Smooth muscle cell (in vitro differentiated cells): Measurements from ENCODE around the gene JSRP1. TPM values are rescaled to one million over a fixed set of nuclear protein-coding genes. Genes with fewer than 3 reads are reported as not detected.
A peak's percentile ranks its signal among the peaks of the same experiment; 100 is the strongest.

Source experiments
- DNase-seq: peaks from one replicate; lab custom pipeline; 2025; ENCODE audit not compliant: unreplicated experiment; lab: John Stamatoyannopoulos, UW
- H2AFZ ChIP-seq: fragments of 200-600 bp; sonication (generic); 2 replicates; pipeline ENCODE4 v1.6.0; 2016; ENCODE audit warnings: antibody characterized with exemption, low read depth, mild to moderate bottlenecking
- H3F3A ChIP-seq: fragments of 200-600 bp; sonication (generic); 2 replicates; pipeline ENCODE4 v1.6.0; 2017; ENCODE audit warnings: antibody characterized with exemption, low read depth
- H3K27ac ChIP-seq: fragments of 200-600 bp; sonication (generic); 2 replicates; pipeline ENCODE4 v1.5.1; 2016; ENCODE audit warnings: low read depth, mild to moderate bottlenecking
- H3K27me3 ChIP-seq: fragments of 200-600 bp; sonication (generic); 2 replicates; pipeline ENCODE4 v1.6.1; 2016; ENCODE audit warnings: low read depth, mild to moderate bottlenecking
- H3K36me3 ChIP-seq: fragments of 200-600 bp; sonication (generic); 2 replicates; pipeline ENCODE4 v1.5.1; 2016; ENCODE audit warnings: low read depth
- H3K4me1 ChIP-seq: fragments of 200-600 bp; sonication (generic); 2 replicates; pipeline ENCODE4 v1.5.1; 2016; ENCODE audit warnings: low read depth
- H3K4me2 ChIP-seq: fragments of 200-600 bp; sonication (generic); 2 replicates; pipeline ENCODE4 v1.6.0; 2016; ENCODE audit warnings: mild to moderate bottlenecking
- H3K4me3 ChIP-seq: fragments of 200-600 bp; sonication (generic); 2 replicates; pipeline ENCODE4 v1.5.1; 2016; ENCODE audit warnings: mild to moderate bottlenecking
- H3K79me2 ChIP-seq: fragments of 200-600 bp; sonication (generic); 2 replicates; pipeline ENCODE4 v1.6.0; 2016; ENCODE audit warnings: low read depth, mild to moderate bottlenecking
- H3K9ac ChIP-seq: fragments of 200-600 bp; sonication (generic); 2 replicates; pipeline ENCODE4 v1.6.0; 2016; ENCODE audit warnings: low read depth
- H3K9me3 ChIP-seq: fragments of 200-600 bp; sonication (generic); replicated peaks from 2 replicates; pipeline ENCODE4 v1.5.1; 2016; ENCODE audit warnings: low read depth
- H4K20me1 ChIP-seq: fragments of 200-600 bp; sonication (generic); 2 replicates; pipeline ENCODE4 v1.6.0; 2016; ENCODE audit warnings: low read depth
- CTCF ChIP-seq: fragments of 200-600 bp; sonication (generic); IDR thresholded peaks from 2 replicates; pipeline ENCODE4 v1.5.1; 2017; ENCODE audit warnings: borderline replicate concordance, mild to moderate bottlenecking, antibody characterized with exemption; ENCODE audit not compliant: insufficient read depth, poor library complexity, severe bottlenecking
- WGBS: methylation state at CpG from one replicate; pipeline ENCODE4 v1.1.7; 2016; ENCODE audit warnings: low lambda C conversion rate; 5-methylcytosine and 5-hydroxymethylcytosine counted together
- polyA plus RNA-seq: library from polyadenylated mRNA; unstranded; fragments of >200 nt; fragmentation: Nextera tagmentation; extraction: Ambion mirVana; gene quantifications from 2 replicates; pipeline ENCODE4 v1.2.1, GENCODE V29; 2016
- total RNA-seq: library from RNA; depleted of rRNA; stranded (reverse); fragments of >200 nt; gene quantifications from 2 replicates; pipeline ENCODE4 v1.2.3, GENCODE V29; 2014

JSRP1 gene
- total and polyA plus RNA-seq, 2 experiments from 2014 or later: not detected

GRCh38 chr19:2237869-2238153, 18.4 kb downstream of the JSRP1 start:
- Histone ChIP-seq H3K79me2 (peaks cover 91% of the 10 kb centered on the region), H3K27me3 (no peaks in the 10 kb centered on the region), H3K4me1 (peaks cover 39% of the 10 kb centered on the region), H3F3A (peaks cover 4% of the 10 kb centered on the region), H3K9me3 (no peaks in the 10 kb centered on the region), H3K9ac (peak overlapping the region; percentile 11), H3K4me2 (peak overlapping the region; percentile 98), H3K27ac (peak overlapping the region; percentile 1), H3K4me3 (peak overlapping the region; percentile 98), H4K20me1 (peaks cover 55% of the 10 kb centered on the region), H2AFZ (no peak overlapping the region), H3K36me3 (no peaks in the 10 kb centered on the region)
- TF ChIP-seq CTCF: no peak
- DNase-seq: no peak
- WGBS: 90% methylated on average over 6 of the region's 6 CpGs

DNA sequence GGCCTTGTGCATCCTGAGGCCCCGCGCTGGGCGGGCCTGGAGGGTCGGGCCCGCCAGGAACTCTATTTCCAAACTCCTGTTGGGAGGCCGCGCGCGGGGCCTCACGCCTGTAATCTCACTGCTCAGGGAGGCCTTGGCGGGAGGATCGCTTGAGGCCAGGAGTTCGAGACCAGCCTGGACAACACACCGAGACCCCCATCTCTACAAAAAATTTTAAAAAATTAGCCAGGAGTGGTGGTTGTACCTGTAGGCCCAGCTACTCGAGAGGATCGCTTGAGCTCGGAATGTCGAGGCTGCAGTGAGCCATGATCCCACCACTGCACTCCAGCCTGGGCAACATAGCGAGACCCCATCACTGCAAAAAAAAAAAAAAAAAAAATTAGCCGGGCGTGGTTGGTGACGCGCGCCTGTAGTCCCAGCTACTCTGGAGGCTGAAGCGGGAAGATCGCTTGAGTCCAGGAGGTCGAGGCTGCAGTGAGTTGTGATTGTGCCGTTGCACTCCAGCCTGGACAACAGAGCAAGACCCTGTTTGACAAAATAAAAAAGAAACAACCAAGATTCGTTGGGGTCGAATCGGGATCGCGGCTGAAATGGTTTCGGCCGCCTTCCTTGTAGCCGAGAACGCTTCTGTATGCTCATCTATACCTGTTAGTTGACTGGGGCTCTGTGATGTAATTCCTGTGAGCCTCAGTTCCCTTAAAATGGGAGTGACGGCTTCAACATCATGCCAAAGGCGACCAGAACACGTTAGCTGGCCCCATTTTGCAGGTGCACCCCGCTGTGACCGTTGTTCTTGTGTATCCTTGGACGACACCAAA, 19.0 kb downstream of the JSRP1 start:
- H3F3A ChIP-seq: peaks cover 4% of the 10 kb centered on the region
- H2AFZ ChIP-seq: no peak overlapping the region
- H4K20me1 ChIP-seq: peaks cover 55% of the 10 kb centered on the region
- peak overlapping the region; percentile 93 for H3K27ac ChIP-seq
- peaks cover 39% of the 10 kb centered on the region for H3K4me1 ChIP-seq
- no peak for TF ChIP-seq CTCF
- no peak for DNase-seq
- no peaks in the 10 kb centered on the region for H3K36me3 ChIP-seq
- H3K9me3 ChIP-seq: no peaks in the 10 kb centered on the region
- WGBS: 48% methylated on average over 43 of the region's 43 CpGs
- H3K4me3 ChIP-seq: peak overlapping the region; percentile 98
- no peaks in the 10 kb centered on the region for H3K27me3 ChIP-seq
- H3K4me2 ChIP-seq: peak overlapping the region; percentile 98
- peak overlapping the region; percentile 87 for H3K9ac ChIP-seq
- peaks cover 85% of the 10 kb centered on the region for H3K79me2 ChIP-seq

DNA sequence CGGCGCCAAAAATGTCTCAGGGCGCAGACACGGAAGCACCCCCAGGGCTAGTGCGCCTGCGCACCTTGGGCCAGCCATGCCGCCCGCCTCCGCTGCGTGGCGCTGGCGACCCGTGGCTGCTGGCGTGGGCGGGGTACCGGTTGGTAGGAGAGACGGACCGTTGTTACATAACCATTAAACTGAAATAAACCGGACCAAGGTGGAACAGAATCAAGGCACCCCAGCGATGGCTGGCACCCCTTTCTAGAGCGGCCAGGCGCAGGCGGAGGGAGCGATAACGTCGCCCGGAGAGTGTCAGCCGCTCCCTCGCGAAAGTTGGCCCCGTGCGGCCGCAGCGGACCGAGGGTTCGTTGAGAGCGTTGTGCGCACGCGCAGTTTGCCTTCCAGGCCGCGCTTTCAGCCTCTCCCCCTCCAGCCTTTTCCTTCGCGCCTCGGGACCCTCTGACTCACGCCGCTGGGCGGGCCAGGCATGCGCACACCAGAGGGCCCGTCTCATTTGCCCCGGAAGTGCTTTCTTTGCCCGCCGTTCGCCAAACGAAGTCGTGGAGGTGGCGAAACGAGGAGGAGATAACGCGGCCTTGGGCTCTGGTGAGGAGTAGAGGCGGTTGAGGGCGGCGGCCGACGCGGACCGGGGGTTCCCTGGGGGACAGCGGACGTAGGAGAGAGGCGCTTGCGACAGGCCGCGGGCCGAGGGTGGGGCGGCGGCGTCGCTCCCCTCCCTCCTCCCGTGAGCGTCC, 19.7 kb downstream of the JSRP1 start, which contains the start of the genes PLEKHJ1 and SF3A2:
Gene PLEKHJ1, minus strand, starts transcription at position 16 of the 737 bp plus-strand sequence. CDS start 81 bp downstream, outside the sequence.
Gene SF3A2, plus strand, starts transcription at position 511 of the 737 bp plus-strand sequence. CDS start 6,595 bp downstream, outside the sequence.
- peaks cover 77% of the 10 kb centered on the region for H3K79me2 ChIP-seq
- under 1% methylated on average over 72 of the region's 80 CpGs for WGBS
- TF ChIP-seq CTCF: peak; percentile 93

More for the DNA sequence above, 19.7 kb downstream of the JSRP1 start, which contains the start of the genes PLEKHJ1 and SF3A2:
- H3K27ac ChIP-seq: peak within 1 kb of the TSS; percentile 93
- H2AFZ ChIP-seq: peak within 1 kb of the TSS; percentile 60
- peaks cover 4% of the 10 kb centered on the region for H3F3A ChIP-seq
- peak within 1 kb of the TSS; percentile 98 for H3K4me3 ChIP-seq
- no peaks in the 10 kb centered on the region for H3K27me3 ChIP-seq
- peak within 1 kb of the TSS; percentile 87 for H3K9ac ChIP-seq
- H3K9me3 ChIP-seq: no peaks in the 10 kb centered on the region
- peaks cover 53% of the 10 kb centered on the region for H4K20me1 ChIP-seq
- DNase-seq: peak; percentile 99
- peak within 1 kb of the TSS; percentile 98 for H3K4me2 ChIP-seq
- H3K4me1 ChIP-seq: peaks cover 39% of the 10 kb centered on the region
- H3K36me3 ChIP-seq: no peaks in the 10 kb centered on the region
